Measurements from ENCODE around the gene ZBTB48. TPM values are rescaled to one million over a fixed set of nuclear protein-coding genes. Genes with fewer than 3 reads are reported as not detected.
"Not testable (repeated sequence)": the region's sequence is repeated elsewhere in the genome, so short reads cannot be mapped to it uniquely, and the experiment has no call there.

ZBTB48 gene
- total RNA-seq, 4 donors from 2014 or later: 9.3 to 14.5 (median 11.3) TPM

- Histone ChIP-seq H3K27ac (no peak overlapping the region), H3K4me1 (peaks cover 0 to 10% of the 10 kb centered on the region in 2 donors), H3K4me3 (no peak overlapping the region), H3K9me3 (no peaks in the 10 kb centered on the region), H3K36me3 (peaks cover 0 to 82% of the 10 kb centered on the region in 2 donors), H3K27me3 (no peaks in the 10 kb centered on the region)
- DNase-seq: no peak
- no peak for ATAC-seq
- in situ Hi-C loops (cut with MboI; ENCODE audit: low sequenced_read_pairs in 4 of 4): loop anchor here (5.0 to 25.0 kb wide), 4 partner anchors 51 to 149 kb away; partner anchors contain the start of genes NOL9 (in 1 of the 4), PLEKHG5 (in 1 of the 4) and ZBTB48 (in 1 of the 4)
- TF ChIP-seq CTCF (IDR thresholded peaks at IDR 0.05 in 4 of 5, conservative IDR thresholded peaks at IDR 0.05 in 1 of 5) (no peak), POLR2A (IDR thresholded peaks at IDR 0.05) (no peak)
- intact Hi-C loops (cut with DNase I; ENCODE audit: low total_unique reads): no loop called here
Observed at GRCh38 chr1:6635910-6636760, 56.3 kb downstream of the ZBTB48 start.

- in situ Hi-C loops (cut with MboI; ENCODE audit: low sequenced_read_pairs in 4 of 4): loop anchor here (5.0 to 25.0 kb wide), 4 partner anchors 52 to 149 kb away; partner anchors contain the start of genes NOL9 (in 1 of the 4), PLEKHG5 (in 1 of the 4) and ZBTB48 (in 1 of the 4)
- H3K4me1 ChIP-seq; H3K27ac ChIP-seq; ATAC-seq; intact Hi-C loops (cut with DNase I; ENCODE audit: low total_unique reads); H3K9me3 ChIP-seq; H3K27me3 ChIP-seq; H3K4me3 ChIP-seq; DNase-seq: not testable (repeated sequence)
- peaks cover 0 to 80% of the 10 kb centered on the region in 2 donors for H3K36me3 ChIP-seq
Observed at GRCh38 chr1:6636778-6637177, 57.0 kb downstream of the ZBTB48 start.

- ATAC-seq: no peak
- H3K9me3 ChIP-seq: no peaks in the 10 kb centered on the region
- in situ Hi-C loops (cut with MboI; ENCODE audit: low sequenced_read_pairs in 4 of 4): loop anchor here (5.0 to 25.0 kb wide), 4 partner anchors 53 to 150 kb away; partner anchors contain the start of genes NOL9 (in 1 of the 4), PLEKHG5 (in 1 of the 4) and ZBTB48 (in 1 of the 4)
Observed at GRCh38 chr1:6637770-6638169, 58.0 kb downstream of the ZBTB48 start.

GRCh38 chr1:6638226-6638625 is 58.4 kb downstream of the ZBTB48 start:
- H3K4me1 ChIP-seq: peaks cover 0 to 10% of the 10 kb centered on the region in 2 donors
- H3K4me3 ChIP-seq: no peak overlapping the region
- in situ Hi-C loops (cut with MboI; ENCODE audit: low sequenced_read_pairs in 4 of 4): loop anchor here (5.0 to 25.0 kb wide), 4 partner anchors 53 to 151 kb away; partner anchors contain the start of genes NOL9 (in 1 of the 4), PLEKHG5 (in 1 of the 4) and ZBTB48 (in 1 of the 4)
- intact Hi-C loops (cut with DNase I; ENCODE audit: low total_unique reads): no loop called here
- H3K36me3 ChIP-seq: peaks cover 0 to 78% of the 10 kb centered on the region in 2 donors
- peak overlapping the region; percentile 21 to 56 (median 40) for H3K27ac ChIP-seq
- DNase-seq (peak in 1 of 2 donors; percentile 67), ATAC-seq (peak; percentile 15 to 20)
- H3K27me3 ChIP-seq: no peaks in the 10 kb centered on the region
- no peaks in the 10 kb centered on the region for H3K9me3 ChIP-seq
- TF ChIP-seq CTCF (IDR thresholded peaks at IDR 0.05 in 4 of 5, conservative IDR thresholded peaks at IDR 0.05 in 1 of 5): no peak
- no peak for TF ChIP-seq POLR2A (IDR thresholded peaks at IDR 0.05)

More at GRCh38 chr1:6637770-6638169, 58.0 kb downstream of the ZBTB48 start:
- H3K36me3 ChIP-seq: peaks cover 0 to 78% of the 10 kb centered on the region in 2 donors
- peak overlapping the region in 2 of 4 donors; percentile 43 to 56 for H3K27ac ChIP-seq
- no peak for TF ChIP-seq POLR2A (IDR thresholded peaks at IDR 0.05)
- peaks cover 0 to 10% of the 10 kb centered on the region in 2 donors for H3K4me1 ChIP-seq
- no peak for DNase-seq
- no peak overlapping the region for H3K4me3 ChIP-seq
- intact Hi-C loops (cut with DNase I; ENCODE audit: low total_unique reads): no loop called here
- H3K27me3 ChIP-seq: no peaks in the 10 kb centered on the region

Other genes with a start within 250 kb of the ZBTB48 start
- 1 to 10 TPM; 1.3 to 5.8 (median 3.2) TPM for gene ACOT7, start 186.2 kb upstream of the ZBTB48 start, total RNA-seq
- gene HES2, start 160.1 kb upstream of the ZBTB48 start, total RNA-seq: under 1 TPM in 1 of 4 donors, not detected in 3; 0.24 TPM
- gene ESPN, start 155.2 kb upstream of the ZBTB48 start, total RNA-seq: under 1 TPM in 1 of 4 donors, not detected in 3; 0.41 TPM
- gene TNFRSF25, start 113.8 kb upstream of the ZBTB48 start, total RNA-seq: 1 to 10 TPM; 1.0 to 4.2 (median 2.7) TPM
- 1 to 10 TPM; 1.2 to 2.3 (median 1.6) TPM for gene PLEKHG5, start 88.3 kb upstream of the ZBTB48 start, total RNA-seq
- 10 to 100 TPM; 13.6 to 33.0 (median 21.9) TPM for gene NOL9, start 25.5 kb upstream of the ZBTB48 start, total RNA-seq
- not detected for gene TAS1R1, start 24.7 kb upstream of the ZBTB48 start, total RNA-seq
- 100 to 1,000 TPM; 176 to 481 (median 267) TPM for gene KLHL21, start 22.9 kb downstream of the ZBTB48 start, total RNA-seq
- 1 to 10 TPM; 4.7 to 8.5 (median 5.3) TPM for gene PHF13, start 33.7 kb downstream of the ZBTB48 start, total RNA-seq
- gene THAP3, start 44.9 kb downstream of the ZBTB48 start, total RNA-seq: 10 to 100 TPM; 16.7 to 31.0 (median 24.2) TPM
- gene DNAJC11, start 121.8 kb downstream of the ZBTB48 start, total RNA-seq: 10 to 100 TPM; 23.3 to 40.7 (median 30.8) TPM
- gene CAMTA1, start 205.5 kb downstream of the ZBTB48 start, total RNA-seq: 100 to 1,000 TPM in 1 of 4 donors, 10 to 100 TPM in 3; 60.5 to 113 (median 70.4) TPM